Spleen (tissue), 11 donors: ENCODE results near the gene SHH. TPM values are rescaled to one million over a fixed set of nuclear protein-coding genes. Genes with fewer than 3 reads are reported as not detected.

Source experiments
- DNase-seq: peaks from one replicate; pipeline ENCODE4 v3.0.0-alpha.2; 2020
- H3K27ac ChIP-seq, 8 donors: fragments of 200-600 bp; sonication (generic) in 7 of 8; 1 replicate in 4 of 8; 2 replicates in 4 of 8; pipeline versions ENCODE4 v1.5.0 to v1.8.0; 2016 to 2021; ENCODE audit warnings: inconsistent platforms in 4 of 8, mild to moderate bottlenecking in 4 of 8, moderate library complexity in 1 of 8
- H3K27me3 ChIP-seq, 7 donors: fragments of 200-600 bp; sonication (generic) in 6 of 7; replicated peaks in 1 of 7; 1 replicate in 4 of 7; 2 replicates in 3 of 7; pipeline versions ENCODE4 v1.5.0 to v1.8.0; 2016 to 2021; ENCODE audit warnings: inconsistent platforms in 3 of 7, mild to moderate bottlenecking in 1 of 7
- H3K36me3 ChIP-seq, 6 donors: fragments of 200-600 bp; sonication (generic) in 5 of 6; 1 replicate in 4 of 6; 2 replicates in 2 of 6; pipeline versions ENCODE4 v1.5.0 to v1.8.0; 2016 to 2021; ENCODE audit warnings: inconsistent platforms in 2 of 6
- H3K4me1 ChIP-seq, 6 donors: fragments of 200-600 bp; sonication (generic) in 5 of 6; 1 replicate in 3 of 6; 2 replicates in 3 of 6; pipeline versions ENCODE4 v1.5.0 to v1.8.0; 2016 to 2021; ENCODE audit warnings: inconsistent platforms in 3 of 6
- H3K4me3 ChIP-seq, 8 donors: fragments of 200-600 bp; sonication (generic) in 7 of 8; 1 replicate in 4 of 8; 2 replicates in 4 of 8; pipeline versions ENCODE4 v1.5.0 to v1.8.0; 2016 to 2021; ENCODE audit warnings: inconsistent platforms in 4 of 8, mild to moderate bottlenecking in 4 of 8, moderate library complexity in 2 of 8
- H3K9me3 ChIP-seq, 8 donors: fragments of 200-600 bp; sonication (generic) in 7 of 8; 1 replicate in 4 of 8; 2 replicates in 4 of 8; pipeline versions ENCODE4 v1.5.0 to v1.8.0; 2016 to 2021; ENCODE audit warnings: inconsistent platforms in 4 of 8
- CTCF ChIP-seq, 11 experiments: fragments of 200-600 bp in 7 of 11; fragments of 450-650 bp in 4 of 11; sonication (generic) in 4 of 11; IDR thresholded peaks in 8 of 11; conservative IDR thresholded peaks in 3 of 11; 1 replicate in 7 of 11; 2 replicates in 4 of 11; pipeline versions ENCODE4 v1.4.0 to v1.8.0; 2016 to 2021; ENCODE audit warnings: antibody characterized with exemption in 11 of 11, inconsistent platforms in 4 of 11, mild to moderate bottlenecking in 1 of 11
- POLR2A ChIP-seq, 3 donors: fragments of 450-650 bp; IDR thresholded peaks; one replicate each; pipeline ENCODE4 v1.5.1; 2017; ENCODE audit warnings: antibody characterized with exemption in 3 of 3, mild to moderate bottlenecking in 1 of 3
- POLR2AphosphoS5 ChIP-seq, 3 donors: sonication (generic); formaldehyde crosslinking; IDR thresholded peaks; one replicate each; pipeline ENCODE4 v1.5.1; 2017; ENCODE audit warnings: antibody characterized with exemption in 3 of 3
- WGBS, 5 donors: extraction: QIAGEN DNeasy Blood & Tissue Kit in 3 of 5; methylation state at CpG; one replicate each; pipeline versions ENCODE4 v1.1.5 to v1.1.7; 2013 to 2018; 5-methylcytosine and 5-hydroxymethylcytosine counted together
- intact Hi-C: fragments of 100-400 bp; cut with DNase I; formaldehyde crosslinking; loops from one replicate; pipeline ENCODE4 v1.15.0; 2023; ENCODE audit warnings: low total_unique reads
- polyA plus RNA-seq, 3 donors: library from polyadenylated mRNA; stranded (reverse); fragments of 200-250 nt; gene quantifications; one replicate each; pipeline ENCODE4 v1.2.1, GENCODE V29; 2013
- total RNA-seq, 7 donors: library from RNA; depleted of rRNA in 3 of 7; stranded (reverse); fragments of >200 nt in 3 of 7; fragmentation: NEBNext Ultra II Directional in 4 of 7; extraction: Animal tissue kit (Norgen Biotek cat#: 25700) in 4 of 7; gene quantifications; one replicate each; pipeline versions ENCODE4 v1.1.0 to v1.2.1, GENCODE V29; 2016 to 2021
- donor health status: healthy with polysubstance abuse.
- donor health status: DM: no; HTN: no; CAD: no; lungs with moderate emphysema.
- donor health status: DM: no; HTN: no; CAD: no.
- donor health status: Bipolar disorder and iron deficiency.
- donor health status: healthy.
- donor health status: DM: no; HTN: no; CAD: no.
- donor health status: DM: yes; HTN: yes; CAD: no.

SHH gene
- total and polyA plus RNA-seq, 10 donors = not detected

- no peaks in the 10 kb centered on the region for H3K36me3 ChIP-seq
- H3K27ac ChIP-seq = no peak overlapping the region
- TF ChIP-seq POLR2A (IDR thresholded peaks at IDR 0.05) (no peak), POLR2AphosphoS5 (IDR thresholded peaks at IDR 0.05) (no peak), CTCF (IDR thresholded peaks at IDR 0.05 in 8 of 11, conservative IDR thresholded peaks at IDR 0.05 in 3 of 11) (no peak)
- peak overlapping the region in 5 of 8 donors; percentile 9 to 52 (median 13) for H3K4me3 ChIP-seq
- H3K4me1 ChIP-seq = peaks cover 29 to 84% (median 59%) of the 10 kb centered on the region in 6 donors
- 2 to 10% (median 4%) methylated on average over 29 to 43 of the region's 43 CpGs for WGBS, 5 donors
- DNase-seq = peak; percentile 58
- H3K9me3 ChIP-seq = no peaks in the 10 kb centered on the region
- intact Hi-C loops = no loop called here
- H3K27me3 ChIP-seq = peaks cover 5 to 100% (median 100%) of the 10 kb centered on the region in 7 donors
These were observed 2.8 kb downstream of the SHH start for GRCh38 chr7:155809332-155809946.

GRCh38 chr7:155808549-155809331 lies 3.5 kb downstream of the SHH start:
- H3K4me1 ChIP-seq = peaks cover 32 to 91% (median 66%) of the 10 kb centered on the region in 6 donors
- intact Hi-C loops = no loop called here
- WGBS, 5 donors = 1 to 6% (median 2%) methylated on average over 31 to 64 of the region's 64 CpGs
- no peaks in the 10 kb centered on the region for H3K9me3 ChIP-seq
- peak overlapping the region in 7 of 8 donors; percentile 5 to 52 (median 13) for H3K4me3 ChIP-seq
- peak; percentile 52 for DNase-seq
- H3K36me3 ChIP-seq = no peaks in the 10 kb centered on the region
- H3K27me3 ChIP-seq = peaks cover 5 to 100% (median 97%) of the 10 kb centered on the region in 7 donors
- TF ChIP-seq POLR2A (IDR thresholded peaks at IDR 0.05) = no peak
- no peak for TF ChIP-seq POLR2AphosphoS5 (IDR thresholded peaks at IDR 0.05)
- TF ChIP-seq CTCF (IDR thresholded peaks at IDR 0.05 in 8 of 11, conservative IDR thresholded peaks at IDR 0.05 in 3 of 11) = no peak
- no peak overlapping the region for H3K27ac ChIP-seq

- H3K4me3 ChIP-seq = peak overlapping the region in 2 of 8 donors; percentile 13 to 52
- DNase-seq = peak; percentile 64
- H3K4me1 ChIP-seq = peaks cover 34 to 99% (median 74%) of the 10 kb centered on the region in 6 donors
- no peaks in the 10 kb centered on the region for H3K36me3 ChIP-seq
- no peak overlapping the region for H3K27ac ChIP-seq
- WGBS, 5 donors = 4 to 12% (median 7%) methylated on average over 17 to 33 of the region's 33 CpGs
- H3K9me3 ChIP-seq = peaks cover 0 to 3% (median 0%) of the 10 kb centered on the region in 8 donors
- peaks cover 5 to 100% (median 97%) of the 10 kb centered on the region in 7 donors for H3K27me3 ChIP-seq
- intact Hi-C loops = no loop called here
- TF ChIP-seq POLR2A (IDR thresholded peaks at IDR 0.05) (no peak), CTCF (IDR thresholded peaks at IDR 0.05 in 8 of 11, conservative IDR thresholded peaks at IDR 0.05 in 3 of 11) (no peak), POLR2AphosphoS5 (IDR thresholded peaks at IDR 0.05) (no peak)
These were observed 4.3 kb downstream of the SHH start for GRCh38 chr7:155807789-155808548.
